ENCODE results near the gene TMEM43.

GRCh38 chr3:14117468-14118399, 7.1 kb upstream of the TMEM43 start:
- no peak for TF ChIP-seq POLR2A (IDR thresholded peaks at IDR 0.05; ENCODE audit: extremely low read depth, insufficient read length)
- TF ChIP-seq MYC (IDR thresholded peaks at IDR 0.05; ENCODE audit: low read depth, low read length), result no peak
- TF ChIP-seq CTCF (IDR thresholded peaks at IDR 0.05; ENCODE audit: low read depth, low read length), result no peak

Measured in NB4 (cell line).